ENCODE data around the gene KPNA2. TPM values are rescaled to one million over a fixed set of nuclear protein-coding genes. Genes with fewer than 3 reads are reported as not detected.

The KPNA2 gene
- total and polyA plus RNA-seq, 2 of the 8 experiments (the other 6 are each of a cell fraction or from before 2014, with no cell fraction given): 413 to 612 TPM

DNA sequence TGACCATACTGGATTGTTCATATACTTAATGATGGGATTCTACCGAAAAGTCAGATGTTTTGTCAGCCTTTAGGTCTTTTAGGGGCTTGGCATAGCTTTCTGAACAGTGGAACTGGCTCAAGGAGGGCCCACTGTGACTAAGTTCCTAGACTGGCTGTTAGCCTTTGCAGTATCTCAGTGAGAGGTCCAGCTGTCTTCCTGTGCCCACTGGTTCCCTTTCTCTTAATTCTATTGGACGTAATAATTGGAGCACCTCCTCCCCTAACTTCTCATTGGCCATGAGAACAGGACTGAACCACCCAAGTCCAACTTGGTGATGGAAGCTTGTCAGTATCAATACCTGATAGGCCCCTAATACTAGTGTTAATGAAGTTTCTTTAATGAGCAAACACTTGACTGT is 13.5 kb downstream of the KPNA2 start:
- H2BK12ac ChIP-seq (ENCODE audit: low read depth, low read length): no peak overlapping the region
- no peaks in the 10 kb centered on the region for H3K79me2 ChIP-seq (ENCODE audit: control insufficient read depth in 1 of 2, insufficient read depth in 2 of 2, low read length in 2 of 2)
- no peak overlapping the region for H3K18ac ChIP-seq (ENCODE audit: extremely low read depth, low read length)
- WGBS, 2 experiments (ENCODE audit: extremely low coverage in 1 of 2, insufficient coverage in 1 of 2, insufficient read length in 1 of 2, insufficient replicate concordance in 2 of 2, low coverage in 1 of 2, low lambda C conversion rate in 2 of 2, missing lambda C conversion rate in 1 of 2): 65% methylated on average over 2 of the region's 2 CpGs; no CpG with 5 or more reads in 1 of the 2 experiments
- H3K4me2 ChIP-seq (ENCODE audit: insufficient read depth in 1 of 2, low read depth in 2 of 2, low read length in 2 of 2): no peak overlapping the region
- no peak overlapping the region for H3K23ac ChIP-seq (ENCODE audit: insufficient read length)
- H2BK5ac ChIP-seq (ENCODE audit: low read depth, low read length): no peak overlapping the region
- TF ChIP-seq SP2 (IDR thresholded peaks at IDR 0.05; ENCODE audit: low read length): 0 out of 2 replicates have a peak, but pooled peaks have one; percentile 20
- TF ChIP-seq POLR2AphosphoS5 (IDR thresholded peaks at IDR 0.05; ENCODE audit: low read depth, low read length): 0 out of 2 replicates have a peak, but pooled peaks have one; percentile 32
- no peak for TF ChIP-seq SUZ12 (IDR thresholded peaks at IDR 0.05; ENCODE audit: low read length)
- H3K9me3 ChIP-seq (ENCODE audit: insufficient read depth in 2 of 2, low read depth in 1 of 2, low read length in 1 of 2): no peaks in the 10 kb centered on the region; a peak in 1 of 4 replicates
- H3K4me1 ChIP-seq (replicated peaks in 1 of 4; ENCODE audit: control insufficient read depth in 3 of 4, insufficient read depth in 4 of 4, low read length in 3 of 4): no peaks in the 10 kb centered on the region
- no peaks in the 10 kb centered on the region for H3K79me1 ChIP-seq (ENCODE audit: low read depth, low read length)
- H3K23me2 ChIP-seq (ENCODE audit: low read depth, low read length): 0 out of 2 replicates have a peak, but pooled peaks cover 1% of the 10 kb centered on the region
- H3K14ac ChIP-seq (ENCODE audit: insufficient read length): no peak overlapping the region
- no peak overlapping the region for H3K9ac ChIP-seq (replicated peaks in 1 of 4; ENCODE audit: extremely low read depth in 1 of 4, low read depth in 3 of 4, low read length in 3 of 4)
- no peak overlapping the region for H3K4ac ChIP-seq (replicated peaks; ENCODE audit: insufficient read length, low read depth, low read length)
- peaks cover 9 to 36% (median 25%) of the 10 kb centered on the region in 4 experiments; a peak in 7 of 8 replicates for H3K36me3 ChIP-seq (ENCODE audit: control insufficient read depth in 2 of 4, insufficient read depth in 4 of 4, low read length in 3 of 4)
- H2BK20ac ChIP-seq (ENCODE audit: low read length): no peak overlapping the region
- H4K91ac ChIP-seq (replicated peaks; ENCODE audit: insufficient read length, low read length): no peak overlapping the region
- H4K20me1 ChIP-seq (replicated peaks in 1 of 2; ENCODE audit: control insufficient read depth in 1 of 2, insufficient read depth in 2 of 2, low read length in 2 of 2): no peaks in the 10 kb centered on the region
- no peak overlapping the region for H3K4me3 ChIP-seq (ENCODE audit: extremely low read depth in 1 of 4, insufficient read depth in 2 of 4, low read depth in 3 of 4, low read length in 4 of 4)
- no peak overlapping the region for H2AK5ac ChIP-seq (ENCODE audit: low read depth, low read length)
- no peak overlapping the region for H3K27ac ChIP-seq (ENCODE audit: low read depth, low read length)
- ChIA-PET POLR2A (ENCODE audit: partially characterized antibody) (interaction anchor here (0.6 to 6.4 kb wide), 11 partner anchors 11 to 713 kb away, joined by 3 to 134 read pairs (median 4); partner anchors contain the start of gene KPNA2), CTCF (ENCODE audit: partially characterized antibody) (interaction anchor here (0.7 kb wide), 1 partner anchor 8 kb away, joined by 3 read pairs; no protein-coding TSS in a partner anchor)
- H4K8ac ChIP-seq (ENCODE audit: extremely low read depth, insufficient read depth, low read length): no peak overlapping the region
- FAIRE-seq (no peak), DNase-seq (ENCODE audit: low read depth in 1 of 2, low spot score in 2 of 2) (no peak)
- no peak overlapping the region for H4K5ac ChIP-seq (ENCODE audit: insufficient read length, low read depth, low read length)
- no peak overlapping the region for H2AFZ ChIP-seq (ENCODE audit: low read length)
- no peak overlapping the region for H2BK15ac ChIP-seq (ENCODE audit: low read length)
- no peaks in the 10 kb centered on the region for H3K27me3 ChIP-seq (replicated peaks in 1 of 4; ENCODE audit: control insufficient read depth in 3 of 4, extremely low read depth in 1 of 4, insufficient read depth in 3 of 4, low read length in 3 of 4)
- H2BK120ac ChIP-seq (replicated peaks; ENCODE audit: low read depth, low read length): no peak overlapping the region
- H3K56ac ChIP-seq (replicated peaks; ENCODE audit: insufficient read length, low read depth, low read length): no peak overlapping the region

All from H1 (cell line).